RWPE2 (cell line): ENCODE measurements around the gene RNF39.
A peak's percentile ranks its signal among the peaks of the same experiment; 100 is the strongest.
"Not testable (repeated sequence)": the region's sequence is repeated elsewhere in the genome, so short reads cannot be mapped to it uniquely, and the experiment has no call there.

ENCODE experiments used
- ATAC-seq: fragments of 200-7000 bp; cut with Tn5 transposase; 3 replicates; pipeline ENCODE4 v1.9.1; 2021; ENCODE audit warnings: low read depth
- DNase-seq: peaks from one replicate; pipeline ENCODE4 v3.0.0-alpha.2; 2020; ENCODE audit warnings: low spot score
- H3K27ac ChIP-seq: fragments of 450-650 bp; 2 replicates; pipeline ENCODE4 v1.5.1; 2017; ENCODE audit warnings: mild to moderate bottlenecking; ENCODE audit not compliant: poor library complexity, severe bottlenecking
- H3K27me3 ChIP-seq: fragments of 250-450 bp; sonication (Bioruptor Pico); 2 replicates; pipeline ENCODE4 v1.5.1; 2021; ENCODE audit warnings: mild to moderate bottlenecking, moderate library complexity; ENCODE audit not compliant: insufficient read depth, poor library complexity, severe bottlenecking
- H3K36me3 ChIP-seq: fragments of 250-450 bp; sonication (Bioruptor Pico); 2 replicates; pipeline ENCODE4 v1.5.1; 2020; ENCODE audit warnings: low read depth, mild to moderate bottlenecking, moderate library complexity
- H3K4me1 ChIP-seq: fragments of 250-450 bp; sonication (Bioruptor Pico); 2 replicates; pipeline ENCODE4 v1.5.1; 2021; ENCODE audit warnings: mild to moderate bottlenecking, moderate library complexity; ENCODE audit not compliant: insufficient read depth, poor library complexity, severe bottlenecking
- H3K4me3 ChIP-seq: fragments of 250-450 bp; sonication (Bioruptor Pico); 2 replicates; pipeline ENCODE4 v1.5.1; 2021; ENCODE audit warnings: mild to moderate bottlenecking, moderate library complexity; ENCODE audit not compliant: severe bottlenecking
- H3K9me3 ChIP-seq: fragments of 250-450 bp; sonication (Bioruptor Pico); 2 replicates; pipeline ENCODE4 v1.5.1; 2021; ENCODE audit warnings: mild to moderate bottlenecking, moderate library complexity; ENCODE audit not compliant: severe bottlenecking
- TF ChIP-seq, protein P1 (sequence below): fragments of 450-650 bp; IDR thresholded peaks from one replicate; pipeline ENCODE4 v1.5.1; 2017; ENCODE audit warnings: mild to moderate bottlenecking, moderate library complexity; ENCODE audit not compliant: poor library complexity, severe bottlenecking

RNF39 gene, protein sequence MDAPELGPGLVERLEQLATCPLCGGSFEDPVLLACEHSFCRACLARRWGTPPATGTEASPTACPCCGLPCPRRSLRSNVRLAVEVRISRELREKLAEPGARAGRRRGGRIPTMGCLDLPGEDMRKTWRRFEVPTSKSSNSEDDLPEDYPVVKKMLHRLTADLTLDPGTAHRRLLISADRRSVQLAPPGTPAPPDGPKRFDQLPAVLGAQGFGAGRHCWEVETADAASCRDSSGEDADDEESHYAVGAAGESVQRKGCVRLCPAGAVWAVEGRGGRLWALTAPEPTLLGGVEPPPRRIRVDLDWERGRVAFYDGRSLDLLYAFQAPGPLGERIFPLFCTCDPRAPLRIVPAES

DNA sequence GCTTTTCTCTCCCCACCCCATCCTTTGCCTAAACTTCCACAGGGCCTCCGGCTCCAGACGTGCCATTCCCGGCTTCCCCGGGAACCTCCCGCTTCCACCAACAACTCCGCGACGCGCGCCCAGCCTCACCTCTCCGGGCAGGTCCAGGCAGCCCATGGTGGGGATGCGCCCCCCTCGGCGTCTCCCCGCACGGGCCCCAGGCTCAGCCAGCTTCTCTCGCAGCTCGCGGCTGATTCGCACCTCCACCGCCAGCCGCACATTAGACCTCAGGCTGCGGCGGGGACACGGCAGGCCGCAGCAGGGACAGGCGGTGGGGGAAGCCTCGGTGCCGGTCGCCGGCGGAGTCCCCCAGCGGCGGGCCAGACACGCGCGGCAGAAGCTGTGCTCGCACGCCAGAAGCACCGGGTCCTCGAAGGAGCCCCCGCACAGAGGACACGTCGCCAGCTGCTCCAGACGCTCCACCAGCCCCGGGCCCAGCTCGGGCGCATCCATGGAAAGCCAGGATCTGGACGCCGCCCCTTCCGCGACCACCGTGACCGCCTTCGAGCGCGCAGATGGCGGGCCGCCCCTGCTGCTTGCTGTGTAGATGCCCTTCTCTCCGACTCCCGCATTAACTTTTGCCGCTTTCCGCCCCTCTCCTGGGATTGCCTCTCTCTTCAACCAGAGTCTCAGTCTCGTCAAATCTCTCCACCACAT lies at the start of gene RNF39:
TSS of gene RNF39 (minus strand) at position 676 of the 696 bp plus-strand sequence. CDS start at position 492, 184 bp downstream.
- Histone ChIP-seq H3K4me3 (peak within 1 kb of the TSS; percentile 47), H3K4me1 (peaks cover 15% of the 10 kb centered on the region), H3K27me3 (no peaks in the 10 kb centered on the region), H3K27ac (peak within 1 kb of the TSS; percentile 85), H3K9me3 (no peaks in the 10 kb centered on the region), H3K36me3 (no peaks in the 10 kb centered on the region; the same call in 1 of the 2 replicates)
- DNase-seq (no peak), ATAC-seq (peak; percentile 3; the same call in 2 of the 3 replicates)
- TF ChIP-seq, protein P1, sequence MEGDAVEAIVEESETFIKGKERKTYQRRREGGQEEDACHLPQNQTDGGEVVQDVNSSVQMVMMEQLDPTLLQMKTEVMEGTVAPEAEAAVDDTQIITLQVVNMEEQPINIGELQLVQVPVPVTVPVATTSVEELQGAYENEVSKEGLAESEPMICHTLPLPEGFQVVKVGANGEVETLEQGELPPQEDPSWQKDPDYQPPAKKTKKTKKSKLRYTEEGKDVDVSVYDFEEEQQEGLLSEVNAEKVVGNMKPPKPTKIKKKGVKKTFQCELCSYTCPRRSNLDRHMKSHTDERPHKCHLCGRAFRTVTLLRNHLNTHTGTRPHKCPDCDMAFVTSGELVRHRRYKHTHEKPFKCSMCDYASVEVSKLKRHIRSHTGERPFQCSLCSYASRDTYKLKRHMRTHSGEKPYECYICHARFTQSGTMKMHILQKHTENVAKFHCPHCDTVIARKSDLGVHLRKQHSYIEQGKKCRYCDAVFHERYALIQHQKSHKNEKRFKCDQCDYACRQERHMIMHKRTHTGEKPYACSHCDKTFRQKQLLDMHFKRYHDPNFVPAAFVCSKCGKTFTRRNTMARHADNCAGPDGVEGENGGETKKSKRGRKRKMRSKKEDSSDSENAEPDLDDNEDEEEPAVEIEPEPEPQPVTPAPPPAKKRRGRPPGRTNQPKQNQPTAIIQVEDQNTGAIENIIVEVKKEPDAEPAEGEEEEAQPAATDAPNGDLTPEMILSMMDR, result no peak

DNA sequence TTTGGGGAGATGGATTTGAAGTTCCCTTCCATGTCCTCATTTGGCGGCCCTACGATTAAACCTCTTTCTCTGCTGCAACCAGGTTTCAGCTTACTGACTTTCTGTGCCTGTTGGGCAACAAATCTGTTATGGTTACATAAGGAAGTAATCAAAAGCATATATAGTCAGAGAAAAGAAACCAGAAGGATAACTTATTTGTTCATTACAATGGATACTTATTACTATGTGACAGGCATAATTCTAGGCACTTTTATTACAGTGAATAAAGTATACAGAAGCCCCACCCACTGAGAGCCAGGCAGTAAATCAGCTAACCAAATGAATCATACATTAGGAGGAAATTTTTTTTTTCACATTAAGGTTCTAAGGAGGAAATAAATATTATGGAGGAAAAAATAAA lies 46.9 kb upstream of the RNF39 start:
- Histone ChIP-seq H3K27ac (no peak overlapping the region), H3K36me3 (no peaks in the 10 kb centered on the region), H3K4me3 (no peak overlapping the region), H3K9me3 (no peaks in the 10 kb centered on the region), H3K27me3 (no peaks in the 10 kb centered on the region), H3K4me1 (peaks cover 5% of the 10 kb centered on the region)
- TF ChIP-seq, protein P1, result no peak
- ATAC-seq (no peak), DNase-seq (no peak)

DNA sequence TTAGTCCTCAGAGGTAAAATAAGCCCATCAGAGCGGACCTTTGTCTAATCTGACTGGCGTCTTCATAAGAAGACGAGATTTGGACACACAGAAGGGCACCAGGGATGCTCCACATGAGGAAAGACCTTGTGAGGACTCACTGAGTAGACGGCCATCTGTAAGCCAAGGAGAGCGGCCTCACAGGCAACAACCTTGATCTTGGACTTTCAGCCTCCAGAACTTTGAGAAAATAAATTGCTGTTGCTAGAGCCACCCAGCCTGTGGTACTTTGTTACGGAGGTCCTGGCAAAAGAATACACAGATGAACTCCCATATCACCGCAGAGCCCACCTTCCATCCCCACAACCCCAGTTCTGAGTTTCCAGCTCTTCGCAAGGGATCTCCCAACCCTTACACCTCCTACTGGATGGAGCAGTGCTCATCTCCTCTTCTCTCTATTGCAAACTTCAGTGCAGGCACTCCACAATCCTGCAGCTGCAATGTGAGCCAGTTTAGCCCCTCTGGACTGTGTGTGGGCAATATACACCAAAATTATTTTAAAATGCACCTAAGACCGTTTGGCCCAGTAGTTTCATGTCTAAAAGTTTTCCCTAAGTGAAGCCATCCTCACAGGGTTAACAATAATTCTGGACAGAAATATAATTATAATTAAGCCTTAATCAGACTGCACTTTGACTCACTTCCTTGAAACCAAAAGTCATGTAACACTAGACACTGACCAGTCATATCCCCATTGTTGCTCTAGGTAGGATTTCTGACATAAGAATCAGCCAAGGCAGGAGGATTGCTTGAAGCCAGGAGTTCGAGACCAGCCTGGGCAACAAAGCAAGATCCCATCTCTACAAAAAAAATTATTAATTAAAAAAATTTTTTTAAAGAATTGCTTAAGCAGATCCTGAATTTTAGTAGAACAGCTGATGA lies 46.1 kb upstream of the RNF39 start:
- no peak overlapping the region for H3K4me3 ChIP-seq
- no peaks in the 10 kb centered on the region for H3K9me3 ChIP-seq
- H3K36me3 ChIP-seq, result no peaks in the 10 kb centered on the region
- no peaks in the 10 kb centered on the region for H3K27me3 ChIP-seq
- ATAC-seq (no peak), DNase-seq (no peak)
- H3K27ac ChIP-seq, result no peak overlapping the region
- TF ChIP-seq, protein P1, result no peak
- H3K4me1 ChIP-seq, result peaks cover 5% of the 10 kb centered on the region

DNA sequence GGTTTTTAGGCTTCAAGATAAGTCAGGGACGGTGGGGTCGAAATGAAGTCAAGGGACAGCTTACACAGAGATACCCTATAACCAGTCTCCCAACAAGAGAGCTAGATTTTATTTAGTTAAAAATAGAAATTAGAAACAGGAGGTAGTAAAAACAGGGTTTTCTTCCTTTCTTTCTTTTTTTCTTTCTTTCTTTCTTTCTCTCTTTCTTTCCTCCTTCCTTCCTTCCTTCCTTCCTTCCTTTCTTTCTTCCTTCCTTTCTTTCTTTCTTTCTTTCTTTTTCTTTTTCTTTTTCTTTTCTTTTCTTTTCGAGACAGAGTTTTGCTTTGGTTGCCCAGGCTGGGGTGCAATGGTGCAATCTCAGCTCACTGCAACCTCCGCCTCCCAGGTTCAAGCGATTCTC lies 43.1 kb upstream of the RNF39 start:
- H3K4me3 ChIP-seq, H3K9me3 ChIP-seq, H3K4me1 ChIP-seq, H3K27ac ChIP-seq, DNase-seq, ATAC-seq, H3K27me3 ChIP-seq, H3K36me3 ChIP-seq: not testable (repeated sequence)

DNA sequence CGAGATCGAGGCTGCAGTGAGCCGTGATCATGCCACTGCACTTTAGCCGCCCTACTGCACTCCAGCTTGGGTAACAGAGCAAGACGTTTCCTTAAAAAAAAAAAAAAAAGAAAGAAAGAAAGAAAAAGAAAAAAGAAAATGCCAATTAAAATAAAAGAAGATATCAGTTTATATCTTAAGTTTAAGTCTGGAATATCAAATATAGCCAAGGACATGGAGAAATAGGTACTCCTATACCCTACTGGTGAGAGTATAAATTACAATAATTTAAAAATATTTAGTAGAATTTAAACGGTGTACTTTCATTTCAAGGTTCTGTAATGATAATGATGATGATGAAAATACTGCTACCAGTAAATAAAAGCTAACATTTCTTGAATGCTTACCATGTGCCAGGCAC lies 41.2 kb upstream of the RNF39 start:
- DNase-seq (no peak), ATAC-seq (no peak)
- Histone ChIP-seq H3K27me3 (no peaks in the 10 kb centered on the region), H3K36me3 (no peaks in the 10 kb centered on the region), H3K27ac (no peak overlapping the region), H3K4me3 (no peak overlapping the region), H3K9me3 (no peaks in the 10 kb centered on the region), H3K4me1 (peaks cover 5% of the 10 kb centered on the region)
- TF ChIP-seq, protein P1, result no peak
